GM12878 (cell line): ENCODE measurements around the gene CHMP6. TPM values are rescaled to one million over a fixed set of nuclear protein-coding genes. Genes with fewer than 3 reads are reported as not detected.

Source experiments
- ATAC-seq: fragments of 200-7000 bp; cut with Tn5 transposase; 3 replicates; pipeline ENCODE4 v1.9.1; 2020; ENCODE audit warnings: mild to moderate bottlenecking, moderate library complexity
- BruUV-seq: library from RNA; stranded (reverse); fragments of 400-500 nt; replicated peaks from 2 replicates; lab custom pipeline; 2021; lab: Mats Ljungman, UMichigan
- CTCF ChIA-PET: fragments of 300-600 bp; sonication (Branson Sonifier 250); formaldehyde crosslinking; extraction: SDS; loops from one replicate; lab custom pipeline; 2021; ENCODE audit warnings: inconsistent platforms; lab: Yijun Ruan, JAX
- POLR2A ChIA-PET: fragments of 350-600 bp; formaldehyde crosslinking; extraction: SDS; loops from one replicate; lab custom pipeline; 2021; ENCODE audit warnings: inconsistent platforms; lab: Charles Lee
- RAD21 ChIA-PET: fragments of 300-600 bp; sonication (Branson Sonifier 250); formaldehyde crosslinking; loops from one replicate; lab custom pipeline; 2023; ENCODE audit warnings: antibody characterized with exemption; ENCODE audit not compliant: unreplicated experiment; lab: Charles Lee
- SMC1A ChIA-PET: fragments of 300-600 bp; sonication (Branson Sonifier 250); formaldehyde crosslinking; loops from one replicate; lab custom pipeline; 2023; ENCODE audit not compliant: unreplicated experiment, uncharacterized antibody; lab: Charles Lee
- DNase-seq: peaks from one replicate; pipeline ENCODE4 v3.0.0-alpha.2; 2011; ENCODE audit warnings: low read depth, low spot score
- FAIRE-seq: peaks from 3 replicates; lab custom pipeline; 2011; peaks lifted over from hg19 to GRCh38; lab: Jason Lieb, UNC
- H2AFZ ChIP-seq: 2 replicates; pipeline ENCODE4 v1.6.0; 2011; ENCODE audit warnings: low read depth, low read length, control low read depth; ENCODE audit not compliant: control insufficient read depth
- H3K27ac ChIP-seq: 2 replicates; pipeline ENCODE4 v1.5.1; 2011; ENCODE audit warnings: control low read depth; ENCODE audit not compliant: control insufficient read depth, insufficient read depth
- H3K27me3 ChIP-seq, 2 experiments: replicated peaks in 1 of 2; 2 replicates each; pipeline versions ENCODE4 v1.6.0 to v1.6.1; 2011; ENCODE audit warnings: low read length in 1 of 2; ENCODE audit not compliant: control insufficient read depth in 2 of 2, insufficient read depth in 2 of 2
- H3K36me3 ChIP-seq, 2 experiments: 2 replicates each; pipeline ENCODE4 v1.5.1; 2011; ENCODE audit warnings: low read length in 1 of 2; ENCODE audit not compliant: control insufficient read depth in 2 of 2, insufficient read depth in 2 of 2
- H3K4me1 ChIP-seq: 2 replicates; pipeline ENCODE4 v1.6.1; 2011; ENCODE audit warnings: mild to moderate bottlenecking, low read length, moderate library complexity, mixed read lengths; ENCODE audit not compliant: control insufficient read depth, insufficient read depth
- H3K4me2 ChIP-seq: 2 replicates; pipeline ENCODE4 v1.6.0; 2011; ENCODE audit warnings: control low read depth; ENCODE audit not compliant: control insufficient read depth, insufficient read depth
- H3K4me3 ChIP-seq: fragments of 200-600 bp; sonication (generic); 2 replicates; pipeline ENCODE4 v1.5.1; 2016
- H3K79me2 ChIP-seq: 2 replicates; pipeline ENCODE4 v1.6.0; 2011; ENCODE audit warnings: low read length; ENCODE audit not compliant: control insufficient read depth, insufficient read depth
- H3K9ac ChIP-seq: 2 replicates; pipeline ENCODE4 v1.8.0; 2011; ENCODE audit warnings: low read length, control low read depth, mixed read lengths; ENCODE audit not compliant: control insufficient read depth, insufficient read depth
- H3K9me3 ChIP-seq: replicated peaks from 3 replicates; pipeline ENCODE4 v1.5.1; 2011; ENCODE audit warnings: mild to moderate bottlenecking, low read length; ENCODE audit not compliant: control insufficient read depth, insufficient read depth
- H4K20me1 ChIP-seq: 2 replicates; pipeline ENCODE4 v1.6.0; 2011; ENCODE audit not compliant: control insufficient read depth, insufficient read depth
- CHD2 ChIP-seq: IDR thresholded peaks from 2 replicates; pipeline ENCODE4 v1.6.1; 2011; ENCODE audit warnings: low read depth, low read length, improper control_type of control experiment, borderline replicate concordance
- ESRRA ChIP-seq: IDR thresholded peaks from 2 replicates; pipeline ENCODE4 v1.6.1; 2012; ENCODE audit warnings: mild to moderate bottlenecking, low read length, improper control_type of control experiment
- KAT2A ChIP-seq: conservative IDR thresholded peaks from 2 replicates; pipeline ENCODE4 v1.6.1; 2011; ENCODE audit warnings: low read depth, low read length; ENCODE audit not compliant: control insufficient read depth
- RAD21 ChIP-seq: IDR thresholded peaks from 2 replicates; pipeline ENCODE4 v1.6.1; 2011; ENCODE audit warnings: mild to moderate bottlenecking, low read depth, low read length, moderate library complexity; ENCODE audit not compliant: insufficient read depth
- SREBF1 ChIP-seq: IDR thresholded peaks from 2 replicates; pipeline ENCODE4 v1.6.1; 2012; ENCODE audit warnings: mild to moderate bottlenecking, low read length
- SUZ12 ChIP-seq: fragments of 200-600 bp; sonication (generic); IDR thresholded peaks from one replicate; pipeline ENCODE4 v1.6.1; 2018; ENCODE audit warnings: antibody characterized with exemption, mild to moderate bottlenecking; ENCODE audit not compliant: unreplicated experiment
- TARDBP ChIP-seq: IDR thresholded peaks from 2 replicates; pipeline ENCODE4 v1.6.1; 2016; ENCODE audit warnings: borderline replicate concordance
- TCF12 ChIP-seq: IDR thresholded peaks from 2 replicates; pipeline ENCODE4 v1.6.1; 2011; ENCODE audit warnings: low read depth, mild to moderate bottlenecking, low read length
- TCF7 ChIP-seq: IDR thresholded peaks from 2 replicates; pipeline ENCODE4 v1.6.1; 2014; ENCODE audit warnings: antibody characterized with exemption, borderline replicate concordance
- WGBS: methylation state at CpG from one replicate; pipeline ENCODE4 v1.1.6; 2016; ENCODE audit warnings: low lambda C conversion rate; ENCODE audit not compliant: insufficient replicate concordance, insufficient coverage; ENCODE audit errors: missing lambda C conversion rate; 5-methylcytosine and 5-hydroxymethylcytosine counted together
- in situ Hi-C: fragments of 300-500 bp; cut with MboI; formaldehyde crosslinking; loops from 9 replicates; pipeline ENCODE4 v1.14.3; 2018; ENCODE audit warnings: mixed read lengths
- intact Hi-C: fragments of 100-400 bp; cut with micrococcal nuclease; formaldehyde crosslinking; loops from one replicate; pipeline ENCODE4 v1.14.2; 2022; ENCODE audit not compliant: unreplicated experiment
- polyA plus RNA-seq, 11 experiments: library from polyadenylated mRNA; depleted of rRNA in 4 of 11; unstranded in 6 of 11; stranded (reverse) in 5 of 11; fragments of >200 nt; fragmentation: Nextera tagmentation in 4 of 11; fragmentation: Illumina TruSeq in 1 of 11; extraction: Ambion mirVana in 4 of 11; extraction: Trizol in 1 of 11; gene quantifications; 1 replicate in 1 of 11; 2 replicates in 10 of 11; pipeline versions ENCODE4 v1.2.1 to v1.2.3, GENCODE V29; 2011 to 2016; ENCODE audit warnings: inconsistent platforms in 2 of 11, missing spikeins in 2 of 11, low read depth in 1 of 11
- total RNA-seq, 4 experiments: library from RNA; depleted of rRNA in 3 of 4; stranded (reverse); fragments of >200 nt in 3 of 4; fragmentation: Illumina TruSeq in 1 of 4; extraction: Trizol in 1 of 4; gene quantifications; 2 replicates each; pipeline versions ENCODE4 v1.2.1 to v1.2.3, GENCODE V29; 2013 to 2021
- TF ChIP-seq, protein P1 (sequence below): fragments of 150-350 bp; IDR thresholded peaks from 2 replicates; pipeline ENCODE4 v1.6.1; 2016; ENCODE audit warnings: low read depth, low read length

The CHMP6 gene
- total and polyA plus RNA-seq, 10 of the 15 experiments (the other 5 are each of a cell fraction or from before 2014, with no cell fraction given), result 0.21 to 37.9 (median 14.7) TPM

DNA sequence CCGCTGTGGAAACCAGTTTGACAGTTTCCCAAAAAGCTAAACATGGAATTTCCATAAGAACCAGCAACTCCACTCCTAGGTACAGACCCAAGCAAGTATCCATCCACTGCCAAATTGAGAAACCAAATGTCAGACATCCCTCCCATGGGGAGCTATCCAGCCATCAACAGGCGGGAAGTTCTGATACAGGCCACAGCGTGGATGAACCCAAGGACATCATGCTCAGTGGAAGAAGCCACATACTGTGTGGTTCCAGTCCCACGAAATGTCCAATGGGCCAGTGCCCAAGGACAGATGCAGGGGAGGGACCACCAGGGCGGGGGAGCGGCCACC, 30.7 kb downstream of the CHMP6 start (continued):
- TF ChIP-seq CHD2 (no peak), TARDBP (no peak), TCF12 (no peak), SREBF1 (no peak)
- TF ChIP-seq, protein P1, sequence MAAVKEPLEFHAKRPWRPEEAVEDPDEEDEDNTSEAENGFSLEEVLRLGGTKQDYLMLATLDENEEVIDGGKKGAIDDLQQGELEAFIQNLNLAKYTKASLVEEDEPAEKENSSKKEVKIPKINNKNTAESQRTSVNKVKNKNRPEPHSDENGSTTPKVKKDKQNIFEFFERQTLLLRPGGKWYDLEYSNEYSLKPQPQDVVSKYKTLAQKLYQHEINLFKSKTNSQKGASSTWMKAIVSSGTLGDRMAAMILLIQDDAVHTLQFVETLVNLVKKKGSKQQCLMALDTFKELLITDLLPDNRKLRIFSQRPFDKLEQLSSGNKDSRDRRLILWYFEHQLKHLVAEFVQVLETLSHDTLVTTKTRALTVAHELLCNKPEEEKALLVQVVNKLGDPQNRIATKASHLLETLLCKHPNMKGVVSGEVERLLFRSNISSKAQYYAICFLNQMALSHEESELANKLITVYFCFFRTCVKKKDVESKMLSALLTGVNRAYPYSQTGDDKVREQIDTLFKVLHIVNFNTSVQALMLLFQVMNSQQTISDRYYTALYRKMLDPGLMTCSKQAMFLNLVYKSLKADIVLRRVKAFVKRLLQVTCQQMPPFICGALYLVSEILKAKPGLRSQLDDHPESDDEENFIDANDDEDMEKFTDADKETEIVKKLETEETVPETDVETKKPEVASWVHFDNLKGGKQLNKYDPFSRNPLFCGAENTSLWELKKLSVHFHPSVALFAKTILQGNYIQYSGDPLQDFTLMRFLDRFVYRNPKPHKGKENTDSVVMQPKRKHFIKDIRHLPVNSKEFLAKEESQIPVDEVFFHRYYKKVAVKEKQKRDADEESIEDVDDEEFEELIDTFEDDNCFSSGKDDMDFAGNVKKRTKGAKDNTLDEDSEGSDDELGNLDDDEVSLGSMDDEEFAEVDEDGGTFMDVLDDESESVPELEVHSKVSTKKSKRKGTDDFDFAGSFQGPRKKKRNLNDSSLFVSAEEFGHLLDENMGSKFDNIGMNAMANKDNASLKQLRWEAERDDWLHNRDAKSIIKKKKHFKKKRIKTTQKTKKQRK, result no peak

- Histone ChIP-seq H4K20me1 (no peaks in the 10 kb centered on the region), H3K27me3 (no peaks in the 10 kb centered on the region; a peak in 1 of 4 replicates), H3K9ac (no peak overlapping the region), H3K79me2 (no peaks in the 10 kb centered on the region), H3K4me1 (no peaks in the 10 kb centered on the region), H3K36me3 (no peaks in the 10 kb centered on the region), H3K4me2 (no peak overlapping the region), H3K4me3 (no peak overlapping the region), H3K27ac (no peak overlapping the region), H2AFZ (no peak overlapping the region), H3K9me3 (no peaks in the 10 kb centered on the region; the same call in 2 of the 3 replicates)
- TF ChIP-seq SUZ12 (no peak), KAT2A (no peak), TCF7 (no peak), RAD21 (no peak), ESRRA (no peak)
- RAD21 ChIA-PET, result interaction anchor here (2.9 kb wide), 1 partner anchor 72 kb away, joined by 19 read pairs; no protein-coding TSS in a partner anchor
- ATAC-seq (no peak), DNase-seq (no peak), FAIRE-seq (no peak)
- SMC1A ChIA-PET, result interaction anchor here (1.0 kb wide), 1 partner anchor 72 kb away, joined by 3 read pairs; no protein-coding TSS in a partner anchor
- BruUV-seq, result no TSS peak
- intact Hi-C loops (no loop called here), in situ Hi-C loops (loop anchor here (10.0 kb wide), 1 partner anchor 70 kb away; no protein-coding TSS in a partner anchor)
- CTCF ChIA-PET, result interaction anchor here (0.6 to 4.7 kb wide), 6 partner anchors 11 to 77 kb away, joined by 3 to 60 read pairs (median 4); no protein-coding TSS in a partner anchor
- POLR2A ChIA-PET, result no interaction called here
- WGBS, result 26% methylated on average over 16 of the region's 16 CpGs
Observed at GRCh38 chr17:81025065-81025740, 33.6 kb downstream of the CHMP6 start.
